CD4-positive, alpha-beta T cell treated with Interleukin-2 at 100 ng/mL for 4 hours (primary cell): Measurements from ENCODE around the gene SPINT2.
"Not testable (repeated sequence)": the region's sequence is repeated elsewhere in the genome, so short reads cannot be mapped to it uniquely, and the experiment has no call there.

Experiments
- DNase-seq: peaks from one replicate; pipeline ENCODE4 v3.0.0-alpha.2; 2020; ENCODE audit warnings: low spot score

The SPINT2 gene

GRCh38 chr19:38321646-38322196 is 57.3 kb downstream of the SPINT2 start:
- no peak for DNase-seq

GRCh38 chr19:38323291-38323690 is 58.9 kb downstream of the SPINT2 start:
- DNase-seq: no peak

GRCh38 chr19:38324431-38324830 is 60.1 kb downstream of the SPINT2 start:
- no peak for DNase-seq

- DNase-seq: no peak
Observed at GRCh38 chr19:38326591-38326990, 62.2 kb downstream of the SPINT2 start.

- DNase-seq: no peak
Observed at GRCh38 chr19:38329651-38330050, 65.3 kb downstream of the SPINT2 start.

GRCh38 chr19:38331728-38332127 is 67.4 kb downstream of the SPINT2 start:
- no peak for DNase-seq

- DNase-seq: no peak
Observed at GRCh38 chr19:38333245-38333644, 68.9 kb downstream of the SPINT2 start.

GRCh38 chr19:38335949-38336637 is 71.7 kb downstream of the SPINT2 start:
- DNase-seq: peak; percentile 95

GRCh38 chr19:38336638-38337359 is 72.4 kb downstream of the SPINT2 start:
- peak; percentile 96 for DNase-seq

- DNase-seq: no peak
Observed at GRCh38 chr19:38337360-38337653, 72.9 kb downstream of the SPINT2 start.

- not testable (repeated sequence) for DNase-seq
Observed at GRCh38 chr19:38339011-38339410, 74.6 kb downstream of the SPINT2 start.

GRCh38 chr19:38340927-38341326 is 76.6 kb downstream of the SPINT2 start:
- DNase-seq: no peak
